ENCODE results near the gene BBS1.
"Not testable (repeated sequence)": the region's sequence is repeated elsewhere in the genome, so short reads cannot be mapped to it uniquely, and the experiment has no call there.

- TF ChIP-seq CTCF (IDR thresholded peaks at IDR 0.05 in 2 of 3, conservative IDR thresholded peaks at IDR 0.05 in 1 of 3; ENCODE audit: borderline replicate concordance in 1 of 3, insufficient read depth in 1 of 3, low read depth in 2 of 3, low read length in 2 of 3); EZH2phosphoT487 (IDR thresholded peaks at IDR 0.05; ENCODE audit: borderline replicate concordance); TCF7L2 (IDR thresholded peaks at IDR 0.05; ENCODE audit: borderline replicate concordance, extremely low read depth, insufficient read depth, insufficient read length); ZFX (IDR thresholded peaks at IDR 0.05); CEBPB (IDR thresholded peaks at IDR 0.05; ENCODE audit: low read depth); SIN3A (IDR thresholded peaks at IDR 0.05; ENCODE audit: low read depth); EZH2 (IDR thresholded peaks at IDR 0.05): not testable (repeated sequence)
These were observed 30.2 kb downstream of the BBS1 start for GRCh38 chr11:66540598-66540997.
